Keratinocyte (primary cell): ENCODE measurements around the gene CCDC197.

Source experiments
- EZH2 ChIP-seq: IDR thresholded peaks from one replicate; pipeline ENCODE4 v1.6.1; 2012; ENCODE audit warnings: inconsistent platforms, mild to moderate bottlenecking, low read length, moderate library complexity
- TF ChIP-seq, protein P1 (sequence below), 3 experiments: IDR thresholded peaks in 1 of 3; conservative IDR thresholded peaks in 1 of 3; optimal IDR thresholded peaks in 1 of 3; 2 replicates in 2 of 3; 3 replicates in 1 of 3; pipeline versions ENCODE3 to v1.5.1; 2011; ENCODE audit warnings: low read length in 3 of 3, mild to moderate bottlenecking in 3 of 3, moderate library complexity in 2 of 3, control low read depth in 1 of 3, inconsistent platforms in 1 of 3; ENCODE audit not compliant: insufficient read depth in 2 of 3; ENCODE audit errors: extremely low read depth in 1 of 3

DNA sequence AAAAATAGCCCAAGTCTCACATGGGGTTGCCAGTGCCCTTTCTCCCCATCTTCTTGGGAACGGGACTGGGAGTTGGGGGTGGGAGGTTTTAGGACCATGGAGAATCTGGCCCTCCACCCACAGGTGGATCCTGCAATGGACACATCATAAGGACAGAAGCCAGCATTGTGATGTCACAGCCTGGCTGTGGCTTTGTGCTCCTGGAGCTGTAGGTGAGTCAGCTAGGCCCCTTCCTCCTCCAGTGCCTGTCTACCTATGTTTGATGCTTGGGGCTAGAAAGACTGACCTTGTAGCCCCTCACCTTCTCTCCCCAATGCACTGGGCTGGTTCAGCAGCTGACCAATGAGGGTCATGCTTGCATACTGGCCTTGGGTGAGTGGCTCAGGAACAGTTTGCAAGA, at the start of gene CCDC197:
- TF ChIP-seq, protein P1, sequence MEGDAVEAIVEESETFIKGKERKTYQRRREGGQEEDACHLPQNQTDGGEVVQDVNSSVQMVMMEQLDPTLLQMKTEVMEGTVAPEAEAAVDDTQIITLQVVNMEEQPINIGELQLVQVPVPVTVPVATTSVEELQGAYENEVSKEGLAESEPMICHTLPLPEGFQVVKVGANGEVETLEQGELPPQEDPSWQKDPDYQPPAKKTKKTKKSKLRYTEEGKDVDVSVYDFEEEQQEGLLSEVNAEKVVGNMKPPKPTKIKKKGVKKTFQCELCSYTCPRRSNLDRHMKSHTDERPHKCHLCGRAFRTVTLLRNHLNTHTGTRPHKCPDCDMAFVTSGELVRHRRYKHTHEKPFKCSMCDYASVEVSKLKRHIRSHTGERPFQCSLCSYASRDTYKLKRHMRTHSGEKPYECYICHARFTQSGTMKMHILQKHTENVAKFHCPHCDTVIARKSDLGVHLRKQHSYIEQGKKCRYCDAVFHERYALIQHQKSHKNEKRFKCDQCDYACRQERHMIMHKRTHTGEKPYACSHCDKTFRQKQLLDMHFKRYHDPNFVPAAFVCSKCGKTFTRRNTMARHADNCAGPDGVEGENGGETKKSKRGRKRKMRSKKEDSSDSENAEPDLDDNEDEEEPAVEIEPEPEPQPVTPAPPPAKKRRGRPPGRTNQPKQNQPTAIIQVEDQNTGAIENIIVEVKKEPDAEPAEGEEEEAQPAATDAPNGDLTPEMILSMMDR (optimal IDR thresholded peaks at IDR 0.05 in 1 of 3, IDR thresholded peaks at IDR 0.05 in 1 of 3, conservative IDR thresholded peaks at IDR 0.05 in 1 of 3; ENCODE audit: extremely low read depth in 1 of 3, insufficient read depth in 2 of 3, low read length in 3 of 3) = no peak
- no peak for TF ChIP-seq EZH2
